ENCODE measurements around the gene CAMKMT.
"Not testable (repeated sequence)": the region's sequence is repeated elsewhere in the genome, so short reads cannot be mapped to it uniquely, and the experiment has no call there.

The CAMKMT gene

DNA sequence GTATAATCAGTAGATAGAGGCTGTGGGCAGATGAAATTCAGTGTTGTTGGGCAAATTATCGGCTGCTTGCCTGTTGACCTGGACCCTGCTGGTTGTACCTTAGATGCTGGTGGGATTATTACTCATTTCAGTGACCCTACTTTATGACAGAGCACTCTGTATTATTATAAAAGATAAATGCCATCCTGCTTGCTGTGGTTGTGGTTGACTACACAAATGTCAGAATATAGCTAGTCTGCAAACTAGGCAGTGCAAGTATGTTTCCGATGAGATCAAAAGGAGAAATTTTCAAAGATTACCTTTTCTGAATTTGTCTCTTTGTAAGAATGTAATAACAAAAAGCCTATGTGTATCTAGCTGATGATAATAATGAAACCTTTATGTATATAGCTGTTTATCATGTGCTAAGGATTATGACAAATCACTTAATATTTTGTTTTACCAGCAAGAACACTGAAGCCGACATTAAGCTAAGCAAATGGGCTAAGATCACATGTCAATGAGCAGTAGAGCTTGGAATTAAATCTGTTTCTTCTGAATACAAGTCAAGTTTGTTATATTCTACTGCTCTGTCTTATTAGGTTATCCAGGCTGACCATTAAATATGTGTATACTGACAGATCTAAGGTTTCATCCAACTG lies 219.2 kb downstream of the CAMKMT start:
- H3K4me3 ChIP-seq (ENCODE audit: low read depth, low read length) = no peak overlapping the region

DNA sequence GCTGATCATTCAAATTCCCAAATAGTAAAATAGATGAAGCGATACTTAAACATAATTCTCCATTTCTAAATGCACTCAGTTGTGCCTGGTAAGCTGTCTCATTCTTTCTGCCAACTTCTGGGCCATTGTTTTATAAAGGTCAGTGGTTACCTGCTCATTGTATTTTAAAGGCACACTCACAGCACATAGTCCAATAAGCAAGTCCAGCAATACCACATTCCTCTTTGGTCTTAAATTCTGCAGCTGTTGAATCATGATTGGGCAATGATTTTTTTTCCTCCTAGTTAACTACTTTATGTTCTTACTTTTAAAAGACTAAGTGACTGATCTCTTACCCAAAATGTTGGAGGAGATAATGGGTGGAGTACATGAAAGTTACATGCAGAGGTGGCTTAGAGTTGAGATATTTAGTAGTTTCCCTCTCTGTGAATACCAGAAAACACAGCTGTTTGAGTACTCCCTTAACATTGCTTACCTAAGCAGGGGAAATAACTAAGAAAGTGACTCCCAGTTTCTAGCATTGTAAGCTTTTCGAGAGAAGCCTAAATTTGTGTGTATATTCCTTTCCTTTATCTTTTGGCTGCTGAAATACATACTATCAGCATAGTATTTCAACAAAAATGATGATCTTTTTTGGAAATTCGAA lies 220.7 kb downstream of the CAMKMT start:
- H3K4me3 ChIP-seq (ENCODE audit: low read depth, low read length) = no peak overlapping the region

DNA sequence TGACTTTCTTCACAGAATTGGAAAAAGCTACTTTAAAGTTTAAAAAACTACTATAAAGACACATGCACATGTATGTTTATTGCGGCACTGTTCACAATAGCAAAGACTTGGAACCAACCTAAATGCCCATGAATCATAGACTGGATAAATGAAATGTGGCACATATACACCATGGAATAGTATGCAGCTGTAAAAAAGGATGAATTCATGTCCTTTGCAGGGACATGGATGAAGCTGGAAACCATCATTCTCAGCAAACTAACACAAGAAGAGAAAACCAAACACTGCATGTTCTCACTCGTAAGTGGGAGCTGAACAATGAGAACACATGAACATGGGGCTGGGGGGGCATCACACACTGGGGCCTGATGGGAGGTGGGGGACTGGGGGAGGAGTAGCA lies 233.9 kb downstream of the CAMKMT start:
- not testable (repeated sequence) for H3K4me3 ChIP-seq (ENCODE audit: low read depth, low read length)

DNA sequence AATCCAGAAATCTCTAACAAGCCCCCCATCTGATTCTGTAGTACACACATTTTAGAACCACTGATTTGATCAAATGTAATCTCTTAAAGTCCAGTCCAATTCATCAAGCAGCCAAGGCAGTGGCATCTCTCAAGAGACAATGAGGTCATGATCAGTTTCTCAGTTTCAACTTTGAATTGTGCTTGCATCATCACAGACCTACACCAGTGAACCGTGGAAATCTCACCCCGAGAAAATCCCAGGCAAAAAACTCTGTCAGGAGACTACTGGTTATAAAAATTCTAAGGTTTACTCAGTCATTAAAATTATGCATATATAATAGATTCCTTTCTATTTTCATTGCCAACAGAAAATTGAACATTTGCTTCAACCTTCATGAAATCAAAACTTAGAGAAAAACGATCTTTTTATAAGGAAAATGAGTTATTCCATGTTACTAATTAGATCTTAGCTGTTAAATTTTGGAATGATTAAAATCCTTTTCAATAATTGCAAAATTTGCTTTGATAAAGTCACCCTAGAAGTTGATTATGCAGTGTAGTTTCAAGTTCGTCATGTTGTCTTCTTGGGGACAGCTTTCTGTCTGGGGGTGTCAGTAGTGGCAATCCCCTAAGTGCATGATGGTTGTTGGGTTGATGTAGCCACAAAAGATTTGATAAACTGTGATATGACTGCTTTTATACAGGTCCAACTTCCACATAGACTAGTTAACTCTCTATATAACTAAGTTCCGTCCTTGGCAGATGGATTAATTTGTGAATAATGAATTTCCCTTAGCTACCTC lies 235.0 kb downstream of the CAMKMT start:
- no peak overlapping the region for H3K4me3 ChIP-seq (ENCODE audit: low read depth, low read length)

DNA sequence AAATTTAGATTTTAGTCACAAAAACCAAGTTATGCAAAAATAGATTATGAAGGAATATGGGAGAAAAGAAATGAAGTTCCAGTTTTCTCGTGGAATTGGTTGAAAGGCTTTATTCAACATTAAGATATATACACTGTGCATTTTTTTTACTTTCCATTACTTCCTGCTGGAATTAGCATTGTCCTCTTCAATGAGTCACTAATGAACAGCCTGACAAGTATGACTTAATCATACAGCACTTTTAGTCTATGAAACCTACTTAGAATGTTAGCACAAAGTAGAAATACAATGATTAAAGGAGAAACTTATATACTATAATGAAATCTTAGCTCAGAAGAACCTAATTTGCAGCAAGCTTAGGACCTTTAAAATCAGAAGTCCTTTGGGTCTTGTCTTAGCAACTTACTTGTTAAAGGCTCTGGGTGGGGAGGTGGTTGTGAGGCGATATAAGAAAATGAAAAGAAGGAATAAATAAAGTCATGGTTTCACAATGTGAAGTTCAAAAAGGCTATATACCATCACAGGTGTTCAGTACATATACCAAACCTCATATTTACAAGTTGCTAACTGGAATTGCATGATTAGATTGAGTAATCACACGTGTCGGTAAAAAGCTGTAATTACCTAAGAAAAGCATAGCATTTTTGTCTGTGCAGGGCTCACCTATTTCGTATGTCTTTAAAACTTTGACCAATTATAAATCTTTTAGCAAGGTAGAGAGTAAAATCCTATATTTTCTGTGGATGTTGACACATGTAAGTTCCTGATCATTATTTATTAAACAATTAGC lies 236.8 kb downstream of the CAMKMT start:
- H3K4me3 ChIP-seq (ENCODE audit: low read depth, low read length) = no peak overlapping the region

DNA sequence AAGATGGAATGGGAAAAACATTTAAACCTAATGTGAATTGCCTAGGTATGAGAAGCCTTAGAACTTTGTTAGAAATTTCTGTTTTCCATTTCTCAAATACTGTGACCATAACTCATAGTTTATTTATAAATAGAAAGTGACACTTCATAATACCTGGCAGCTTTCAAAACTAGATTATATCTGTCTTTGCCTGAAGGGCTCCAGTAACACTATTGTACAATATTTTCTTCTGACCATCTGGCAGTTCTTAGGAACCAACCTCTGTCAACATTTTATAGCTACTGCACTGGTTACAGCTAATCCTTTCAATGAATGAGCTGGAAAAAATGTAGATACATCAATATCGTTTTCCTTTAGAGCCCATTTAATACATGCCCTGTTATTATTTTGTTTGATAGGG lies 237.4 kb downstream of the CAMKMT start:
- no peak overlapping the region for H3K4me3 ChIP-seq (ENCODE audit: low read depth, low read length)

DNA sequence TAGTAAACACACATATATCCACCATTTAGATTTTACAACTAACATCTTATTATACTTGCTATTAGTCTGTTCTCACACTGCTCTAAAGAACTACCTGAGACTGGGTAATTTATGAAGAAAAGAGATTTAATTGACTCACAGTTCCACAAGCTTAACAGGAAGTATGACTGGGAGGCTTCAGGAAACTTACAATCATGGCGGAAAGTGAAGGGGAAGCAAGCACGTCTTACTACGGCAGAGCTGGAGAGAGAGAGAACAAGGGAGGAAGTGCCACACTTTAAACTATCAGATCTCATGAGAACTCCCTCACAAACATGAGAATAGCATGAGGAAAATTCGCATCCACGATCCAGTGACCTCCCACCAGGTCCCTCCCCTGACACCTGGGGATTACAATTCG lies 240.7 kb downstream of the CAMKMT start:
- H3K4me3 ChIP-seq (ENCODE audit: low read depth, low read length) = no peak overlapping the region

DNA sequence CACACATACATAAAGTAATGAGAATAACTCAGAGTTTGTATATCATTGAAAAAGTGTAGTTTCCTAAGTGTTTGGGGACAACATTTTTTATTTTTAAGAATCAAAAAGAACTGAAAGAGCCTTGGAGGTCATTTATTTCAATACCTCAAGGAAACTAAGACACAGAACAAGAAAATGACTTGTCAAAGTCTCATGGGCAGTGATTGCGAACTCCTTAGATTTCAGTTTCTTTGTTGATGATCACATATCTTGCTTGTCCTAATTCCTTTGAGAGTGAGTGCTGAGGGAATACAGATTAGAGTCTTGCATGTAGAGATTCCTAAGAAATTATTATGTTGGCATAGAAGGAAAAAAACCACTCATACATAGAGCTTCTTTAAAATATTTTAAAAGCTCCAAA lies 243.8 kb downstream of the CAMKMT start:
- H3K4me3 ChIP-seq (ENCODE audit: low read depth, low read length) = no peak overlapping the region

DNA sequence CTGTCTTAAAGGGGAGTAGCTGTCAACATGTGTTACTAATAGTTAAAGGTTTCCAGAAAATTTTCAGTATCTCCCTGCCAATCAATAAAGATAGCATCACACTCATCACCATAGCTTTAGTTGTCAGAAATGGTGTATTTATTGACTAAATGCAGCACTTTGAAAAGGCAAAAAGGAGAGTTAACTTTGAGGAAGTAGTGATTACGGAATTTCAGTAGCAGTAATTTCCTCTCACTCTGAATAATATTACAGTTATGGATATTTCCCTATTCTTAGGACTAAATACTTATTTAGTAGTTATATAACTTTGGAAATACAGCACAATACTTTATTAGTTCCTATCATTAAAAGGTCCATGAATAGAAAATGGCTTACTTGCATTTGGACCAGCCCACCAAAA lies 250.5 kb downstream of the CAMKMT start:
- H3K4me3 ChIP-seq (ENCODE audit: low read depth, low read length) = no peak overlapping the region

DNA sequence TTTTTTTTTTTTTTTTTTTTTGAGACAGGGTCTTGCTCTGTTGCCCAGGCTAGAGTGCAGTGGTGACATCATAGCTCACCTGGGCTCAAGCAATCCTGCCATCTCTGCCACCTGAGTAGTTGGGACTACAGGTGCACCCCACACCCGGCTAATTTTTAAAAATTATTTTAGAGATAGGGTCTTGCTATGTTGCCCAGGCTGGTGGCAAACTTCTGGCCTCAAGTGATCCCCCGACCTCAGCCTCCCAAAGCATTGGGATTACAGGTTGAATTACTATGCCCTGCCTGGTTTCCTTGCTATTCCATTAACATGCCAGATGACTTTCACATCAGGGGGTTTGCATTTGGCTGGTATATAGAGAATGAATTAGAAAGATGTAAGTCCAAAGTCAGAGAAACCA lies 253.2 kb downstream of the CAMKMT start:
- H3K4me3 ChIP-seq (ENCODE audit: low read depth, low read length) = no peak overlapping the region

DNA sequence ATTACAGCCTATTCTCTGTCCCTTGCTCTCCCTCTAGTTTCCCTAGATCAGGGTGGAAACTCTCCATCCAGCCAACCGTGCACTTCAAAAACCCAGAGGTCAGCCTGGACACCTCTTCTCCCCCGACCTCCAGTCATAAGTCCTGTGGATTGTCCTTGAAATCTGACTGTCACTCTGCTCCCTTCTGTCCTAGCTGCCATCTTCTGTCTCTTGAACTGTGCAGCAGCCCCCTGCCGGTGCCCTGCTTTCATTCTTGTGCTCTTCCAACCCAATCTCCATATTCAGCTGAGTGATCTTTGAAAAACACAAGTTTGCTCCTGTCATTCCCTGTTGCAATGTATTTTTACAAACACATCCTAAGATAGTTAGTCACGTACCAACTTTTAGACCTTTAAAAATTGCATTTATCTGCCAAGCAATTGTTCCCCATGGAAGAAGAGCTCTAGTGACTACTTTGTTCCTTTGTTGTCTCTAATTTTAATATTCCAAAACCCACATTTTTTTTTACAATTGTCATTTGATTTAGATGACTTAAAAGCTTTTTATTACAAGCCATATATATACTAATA lies 254.3 kb downstream of the CAMKMT start:
- no peak overlapping the region for H3K4me3 ChIP-seq (ENCODE audit: low read depth, low read length)

DNA sequence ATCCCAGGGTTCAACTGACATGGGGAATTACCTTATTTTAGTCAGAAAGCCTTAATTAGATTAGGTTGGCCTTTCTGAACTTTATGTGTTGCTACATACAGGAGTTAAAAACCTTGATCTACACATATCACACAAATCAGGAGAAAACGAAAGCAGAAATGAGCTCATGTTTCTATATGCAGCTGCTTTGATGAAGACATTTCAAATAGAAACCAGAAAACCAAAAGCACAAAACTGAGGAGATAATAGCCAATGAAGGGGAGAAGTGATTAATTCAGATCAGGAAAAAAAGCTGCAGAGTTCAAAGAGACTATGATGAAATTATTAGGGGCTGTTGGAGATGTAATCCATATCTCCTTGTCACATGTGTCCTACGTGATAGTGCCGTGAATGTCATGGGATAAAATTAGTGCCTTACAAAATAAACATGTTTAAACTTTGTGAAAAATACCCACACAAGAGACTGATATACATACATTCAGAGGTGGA lies 255.0 kb downstream of the CAMKMT start:
- H3K4me3 ChIP-seq (ENCODE audit: low read depth, low read length) = no peak overlapping the region

DNA sequence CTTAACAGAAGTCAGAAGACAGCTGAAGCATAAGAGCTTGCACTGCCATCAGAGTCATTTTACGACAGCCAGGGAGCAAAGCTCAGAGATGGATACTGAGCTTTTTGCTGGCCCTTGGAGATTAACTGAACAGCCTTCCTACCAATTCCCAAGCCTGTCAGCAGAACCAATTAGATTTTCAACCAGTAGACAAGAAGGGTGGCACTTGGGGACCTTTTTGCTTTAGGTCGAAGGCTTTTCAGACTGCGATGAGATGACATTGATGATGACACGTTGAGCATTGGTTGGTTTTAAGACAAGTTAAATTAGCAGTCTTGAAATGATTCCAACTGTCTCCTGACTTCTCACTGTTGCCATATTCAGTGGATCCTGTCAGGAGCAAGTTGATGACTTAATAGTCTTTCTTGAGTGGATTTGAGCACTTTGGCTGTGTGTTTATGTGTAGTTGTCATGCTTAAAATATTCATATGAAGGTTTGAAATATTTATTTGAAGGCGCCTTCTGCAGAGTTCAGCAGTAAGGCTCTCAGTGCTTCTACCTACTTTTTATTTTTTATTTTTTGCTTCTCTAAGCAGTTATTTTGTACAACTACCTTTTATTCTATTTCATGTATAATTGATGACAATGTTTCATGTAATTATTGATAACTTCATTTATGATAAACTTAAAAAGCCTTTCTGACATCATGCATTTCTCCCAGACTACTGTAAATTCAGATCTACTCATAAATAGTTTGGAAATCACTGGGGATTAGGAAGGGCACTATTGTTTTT lies 256.7 kb downstream of the CAMKMT start:
- no peak overlapping the region for H3K4me3 ChIP-seq (ENCODE audit: low read depth, low read length)

DNA sequence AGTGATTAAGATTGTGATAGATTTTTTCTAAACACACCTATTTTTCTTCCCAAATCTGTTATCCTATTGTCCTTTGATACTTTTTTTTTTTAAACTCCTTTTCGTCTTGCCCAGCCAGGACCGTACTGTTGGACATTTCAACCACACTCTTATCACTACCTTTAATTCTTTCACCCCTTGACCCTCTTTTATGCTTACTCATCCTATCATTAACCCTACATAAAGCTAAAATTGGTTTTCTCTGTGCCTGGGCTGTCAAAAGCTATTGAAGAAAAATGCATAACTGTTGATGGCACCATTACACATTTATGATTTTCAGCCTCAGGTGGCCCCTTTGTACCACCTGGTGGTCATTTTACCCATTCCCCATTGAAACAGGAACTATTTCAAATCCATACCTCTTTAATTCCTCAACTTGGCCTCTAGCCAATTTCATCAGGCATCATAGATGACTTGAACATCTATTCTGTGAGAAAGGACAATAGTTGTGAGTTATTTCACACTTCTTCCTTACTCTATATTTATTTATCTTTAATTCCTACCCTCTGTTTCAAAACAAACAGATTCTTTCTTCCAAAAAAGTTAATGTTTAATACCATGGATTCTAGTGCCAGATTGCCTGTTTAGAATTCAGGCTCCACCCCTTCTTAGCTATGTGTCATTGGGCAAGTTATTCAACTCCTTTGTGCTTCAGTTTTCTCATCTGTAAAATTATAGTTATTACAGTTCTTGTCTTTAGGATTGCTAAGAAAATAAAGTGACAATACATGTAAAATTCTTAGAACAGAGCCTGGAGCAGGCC lies 258.6 kb downstream of the CAMKMT start:
- no peak overlapping the region for H3K4me3 ChIP-seq (ENCODE audit: low read depth, low read length)

DNA sequence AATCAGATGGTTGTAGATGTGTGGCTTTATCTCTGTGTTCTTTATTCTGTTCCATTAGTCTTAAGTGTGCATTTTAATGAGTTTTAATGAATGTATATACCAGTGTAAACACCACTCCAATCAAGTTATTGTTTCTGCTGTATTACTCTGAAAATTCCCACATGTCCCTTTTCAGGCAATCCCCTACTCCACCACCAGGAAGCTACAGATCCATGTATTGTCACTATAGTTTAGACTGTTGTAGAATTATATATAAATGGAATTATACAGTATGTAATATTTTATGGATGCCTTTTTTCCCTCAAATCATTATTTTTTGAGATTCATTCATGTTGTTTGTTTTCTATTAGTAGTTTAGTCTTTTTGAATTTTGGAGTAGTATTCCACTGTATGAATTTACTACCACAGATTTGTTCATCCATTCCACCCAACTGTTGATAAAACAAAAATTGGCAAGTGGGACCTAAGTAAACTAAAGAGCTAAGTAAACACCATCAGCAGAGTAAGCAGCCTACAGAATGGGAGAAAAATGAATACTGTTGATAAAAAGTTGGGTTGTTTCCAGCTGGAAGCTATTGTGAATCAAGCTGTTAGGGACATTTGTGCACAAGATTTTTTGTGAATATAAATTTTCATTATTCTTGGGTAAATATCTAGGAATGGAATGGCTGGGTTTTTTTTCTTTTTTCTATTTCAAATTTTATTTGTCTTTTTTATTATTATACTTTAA lies 262.0 kb downstream of the CAMKMT start:
- no peak overlapping the region for H3K4me3 ChIP-seq (ENCODE audit: low read depth, low read length)

DNA sequence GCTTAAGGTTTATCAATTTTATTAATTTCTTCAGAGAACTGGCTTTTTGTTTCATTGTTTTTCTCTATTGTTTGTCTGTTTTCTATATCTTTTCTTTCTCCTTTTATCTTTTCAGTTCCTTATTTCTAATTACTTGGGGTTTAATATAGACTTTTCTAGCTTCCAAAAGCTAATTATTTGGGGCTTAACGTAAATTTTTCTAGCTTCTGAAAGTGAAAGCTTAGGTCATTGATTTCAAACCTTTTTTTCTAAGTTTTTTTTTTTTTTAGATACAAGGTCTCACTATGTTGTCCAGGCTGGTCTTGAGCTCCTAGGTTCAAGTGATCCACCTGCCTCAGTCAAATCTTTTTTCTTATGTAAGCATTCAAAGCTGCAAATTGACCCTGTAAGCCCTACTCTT lies 266.6 kb downstream of the CAMKMT start:
- no peak overlapping the region for H3K4me3 ChIP-seq (ENCODE audit: low read depth, low read length)

DNA sequence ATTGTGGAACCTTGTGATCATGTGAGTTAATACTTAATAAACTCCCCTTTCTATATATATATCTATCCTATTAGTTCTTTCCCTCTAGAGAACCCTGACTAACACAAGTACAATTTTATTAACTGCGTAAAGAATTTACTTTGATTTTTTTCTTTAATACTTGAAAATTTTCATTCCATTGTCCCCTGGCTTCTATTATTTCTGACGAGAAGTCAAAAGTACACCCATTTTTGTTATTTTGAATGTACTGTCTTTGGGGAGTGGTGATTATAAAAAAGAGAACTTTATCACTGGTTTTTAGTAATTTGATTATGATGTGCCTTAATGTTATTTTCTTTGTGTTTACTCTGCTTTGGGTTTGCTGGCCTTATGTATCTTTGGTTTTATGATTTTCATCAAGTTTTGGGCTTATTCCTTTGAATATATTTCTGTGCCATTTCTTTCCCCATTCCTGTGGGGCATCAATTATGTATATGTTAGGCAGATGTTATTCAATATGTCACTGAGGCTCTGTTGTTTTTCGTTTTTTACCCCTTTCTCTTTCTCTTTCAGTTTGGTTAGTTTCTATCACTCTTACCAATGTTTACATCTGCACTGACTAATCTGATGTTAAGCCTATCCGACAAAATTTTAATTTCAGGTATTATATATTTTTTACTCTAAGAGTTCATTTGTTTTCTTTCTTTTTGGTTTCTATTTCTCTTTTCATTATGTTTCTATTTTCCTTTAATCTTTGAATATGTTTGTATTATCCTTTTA lies 271.4 kb downstream of the CAMKMT start:
- H3K4me3 ChIP-seq (ENCODE audit: low read depth, low read length) = no peak overlapping the region

DNA sequence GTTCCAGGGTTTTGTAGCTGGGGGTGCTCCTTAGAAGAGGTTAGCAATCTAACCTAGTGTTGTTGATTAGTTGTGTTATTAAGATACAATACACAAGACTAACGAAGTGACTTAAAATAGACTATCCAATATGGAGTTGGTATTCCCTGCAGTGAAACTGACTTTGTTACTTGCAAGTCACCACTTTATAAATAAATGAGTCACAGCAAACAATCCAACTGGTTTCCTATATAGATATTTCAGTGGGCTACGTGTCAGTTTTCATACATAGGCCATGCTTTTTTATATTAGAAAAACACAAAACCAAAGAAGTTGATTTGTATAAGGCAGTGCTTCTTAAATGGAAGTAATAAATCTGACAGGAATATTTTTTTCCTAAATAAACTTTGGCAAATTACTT lies 274.0 kb downstream of the CAMKMT start:
- no peak overlapping the region for H3K4me3 ChIP-seq (ENCODE audit: low read depth, low read length)
